Astrocyte of the spinal cord (primary cell): ENCODE measurements around the gene SLC25A25.

Source experiments
- DNase-seq: peaks from one replicate; pipeline ENCODE4 v3.0.0; 2011; ENCODE audit warnings: low read depth, low spot score
- H3K4me3 ChIP-seq: 2 replicates; pipeline ENCODE4 v1.5.1; 2011; ENCODE audit warnings: low read depth, mild to moderate bottlenecking, low read length, moderate library complexity
- CTCF ChIP-seq: IDR thresholded peaks from 2 replicates; pipeline ENCODE4 v1.5.1; 2012; ENCODE audit warnings: low read depth, mild to moderate bottlenecking, low read length, inconsistent platforms
- in situ Hi-C: cut with HindIII; loops from 2 replicates; pipeline ENCODE4 v1.10.0; 2017; ENCODE audit warnings: low sequenced_read_pairs

The SLC25A25 gene

DNA sequence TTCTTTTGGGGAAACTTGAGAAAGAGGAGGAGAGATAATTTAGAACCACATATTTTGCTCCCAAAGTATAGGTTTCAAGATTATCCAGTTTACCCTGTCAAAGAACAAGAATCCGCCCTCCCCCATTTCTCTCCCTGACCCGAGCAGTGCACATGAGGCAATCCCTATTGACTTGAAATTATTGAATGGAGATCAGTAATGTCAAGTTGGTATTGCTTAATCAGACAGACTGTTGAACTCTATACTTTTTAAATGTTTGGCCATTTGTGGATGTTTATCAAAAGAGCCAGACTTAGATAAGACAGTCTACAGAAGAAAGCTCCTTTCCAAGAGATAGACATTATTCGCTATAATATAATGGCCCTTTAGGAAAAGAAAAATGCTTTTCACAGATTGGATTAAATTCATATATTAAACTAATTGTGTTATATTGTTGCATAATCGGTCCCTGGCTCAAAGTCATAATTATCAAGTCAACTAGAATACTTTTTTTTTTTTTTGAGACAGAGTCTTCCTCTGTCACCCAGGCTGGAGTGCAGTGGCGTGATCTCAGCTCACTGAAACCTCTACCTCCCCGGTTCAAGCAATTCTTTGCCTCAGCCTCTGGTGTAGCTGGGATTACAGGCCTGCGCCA, 5.3 kb downstream of the SLC25A25 start:
- H3K4me3 ChIP-seq, result no peak overlapping the region
- in situ Hi-C loops, result no loop called here
- DNase-seq, result no peak
- no peak for TF ChIP-seq CTCF

- H3K4me3 ChIP-seq, result no peak overlapping the region
- TF ChIP-seq CTCF, result no peak
- no peak for DNase-seq
- in situ Hi-C loops, result no loop called here
Observed at GRCh38 chr9:128077847-128078503, 9.9 kb downstream of the SLC25A25 start.

DNA sequence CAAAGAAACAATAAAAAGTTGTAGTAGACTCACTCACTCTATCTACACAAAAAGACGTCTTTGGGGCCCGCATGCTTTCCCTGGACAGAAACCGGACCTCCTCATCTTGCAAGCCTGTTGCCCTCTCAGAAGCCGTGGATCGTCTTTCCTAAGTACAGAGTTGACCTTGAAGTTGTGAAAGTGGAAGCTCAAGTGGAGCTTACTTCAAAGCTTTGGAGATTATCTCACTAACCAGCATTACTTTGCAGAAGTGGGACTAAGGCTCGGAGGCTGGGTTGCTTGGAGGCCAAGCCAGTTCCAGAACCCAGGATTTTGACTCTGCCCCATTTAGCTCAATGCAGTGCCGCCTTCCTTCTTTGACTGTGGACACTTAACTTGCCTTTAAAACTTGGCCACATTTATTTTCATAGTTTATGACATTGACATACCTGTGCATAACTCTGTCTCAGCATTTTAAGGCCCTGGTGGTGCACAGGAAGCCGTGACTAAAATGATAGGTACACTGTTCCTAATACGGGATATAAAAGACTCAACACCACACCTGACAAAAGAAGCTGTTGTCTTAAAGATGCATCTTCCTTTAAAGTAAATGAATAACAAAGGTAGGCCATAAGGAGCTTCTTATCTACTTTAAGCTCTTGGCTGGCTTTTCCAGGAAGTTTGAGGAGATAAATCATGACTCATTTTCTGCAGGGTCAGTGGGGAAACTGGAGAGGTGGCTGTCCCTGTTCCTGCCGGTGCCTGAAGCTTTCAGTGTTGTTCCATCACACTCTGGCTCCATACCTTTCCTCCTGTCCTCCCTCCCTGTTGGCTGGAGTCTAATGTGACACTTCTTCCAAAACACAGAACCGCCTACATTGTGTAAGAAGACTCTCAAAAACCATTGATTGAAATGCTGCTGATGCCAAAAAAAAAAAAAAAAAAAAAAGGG, 10.7 kb downstream of the SLC25A25 start:
- TF ChIP-seq CTCF, result no peak
- in situ Hi-C loops, result no loop called here
- H3K4me3 ChIP-seq, result no peak overlapping the region
- DNase-seq, result no peak

GRCh38 chr9:128080206-128080605, 12.2 kb downstream of the SLC25A25 start:
- TF ChIP-seq CTCF, result no peak
- DNase-seq, result no peak
- in situ Hi-C loops, result no loop called here
- no peak overlapping the region for H3K4me3 ChIP-seq

DNA sequence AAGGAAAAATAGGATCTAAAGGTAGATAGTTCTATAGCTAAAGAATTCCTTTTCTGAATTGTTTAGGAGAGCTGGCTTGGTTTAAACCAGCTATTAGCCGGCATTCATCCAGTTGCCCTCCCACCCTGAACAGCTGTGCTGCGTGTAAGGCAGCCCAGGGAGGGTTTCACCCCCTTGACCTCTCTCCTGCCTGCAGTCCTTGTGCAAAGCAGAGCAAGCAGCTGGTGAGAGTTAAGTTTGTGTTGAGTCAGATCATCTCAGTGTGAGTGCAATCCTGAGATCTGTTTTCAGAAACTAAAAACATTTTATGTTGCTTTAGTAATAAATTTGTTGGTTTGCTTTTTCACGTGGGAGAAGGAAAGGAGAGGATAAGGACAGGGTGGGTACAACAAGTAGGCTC, 13.0 kb downstream of the SLC25A25 start:
- H3K4me3 ChIP-seq, result no peak overlapping the region
- in situ Hi-C loops, result no loop called here

More for the DNA sequence above, 13.0 kb downstream of the SLC25A25 start:
- no peak for TF ChIP-seq CTCF
- DNase-seq, result peak; percentile 95
